ENCODE measurements around the gene SMAP1.

The SMAP1 gene

GRCh38 chr6:70627500-70628254, 40.0 kb upstream of the SMAP1 start:
- TF ChIP-seq TAF1 (IDR thresholded peaks at IDR 0.05; ENCODE audit: borderline replicate concordance, insufficient read depth, low read length) (no peak), SIN3A (IDR thresholded peaks at IDR 0.05; ENCODE audit: borderline replicate concordance, insufficient read depth, low read length) (no peak), REST (IDR thresholded peaks at IDR 0.05; ENCODE audit: insufficient read depth in 1 of 2, low read depth in 2 of 2, low read length in 2 of 2) (no peak), POLR2AphosphoS5 (IDR thresholded peaks at IDR 0.05; ENCODE audit: low read depth, low read length) (no peak), FOXP2 (optimal IDR thresholded peaks at IDR 0.05; ENCODE audit: borderline replicate concordance, extremely low read depth, extremely low read length, insufficient read depth) (no peak)

GRCh38 chr6:70629929-70630328, 37.8 kb upstream of the SMAP1 start:
- no peak for TF ChIP-seq POLR2AphosphoS5 (IDR thresholded peaks at IDR 0.05; ENCODE audit: low read depth, low read length)
- no peak for TF ChIP-seq REST (IDR thresholded peaks at IDR 0.05; ENCODE audit: insufficient read depth in 1 of 2, low read depth in 2 of 2, low read length in 2 of 2)
- no peak for TF ChIP-seq TAF1 (IDR thresholded peaks at IDR 0.05; ENCODE audit: borderline replicate concordance, insufficient read depth, low read length)
- no peak for TF ChIP-seq FOXP2 (optimal IDR thresholded peaks at IDR 0.05; ENCODE audit: borderline replicate concordance, extremely low read depth, extremely low read length, insufficient read depth)
- no peak for TF ChIP-seq SIN3A (IDR thresholded peaks at IDR 0.05; ENCODE audit: borderline replicate concordance, insufficient read depth, low read length)

- no peak for TF ChIP-seq FOXP2 (optimal IDR thresholded peaks at IDR 0.05; ENCODE audit: borderline replicate concordance, extremely low read depth, extremely low read length, insufficient read depth)
- no peak for TF ChIP-seq SIN3A (IDR thresholded peaks at IDR 0.05; ENCODE audit: borderline replicate concordance, insufficient read depth, low read length)
- TF ChIP-seq POLR2AphosphoS5 (IDR thresholded peaks at IDR 0.05; ENCODE audit: low read depth, low read length) = no peak
These were observed 33.8 kb upstream of the SMAP1 start for GRCh38 chr6:70633870-70634269.

- TF ChIP-seq TAF1 (IDR thresholded peaks at IDR 0.05; ENCODE audit: borderline replicate concordance, insufficient read depth, low read length) = no peak
- TF ChIP-seq REST (IDR thresholded peaks at IDR 0.05; ENCODE audit: insufficient read depth in 1 of 2, low read depth in 2 of 2, low read length in 2 of 2) = no peak
- no peak for TF ChIP-seq SIN3A (IDR thresholded peaks at IDR 0.05; ENCODE audit: borderline replicate concordance, insufficient read depth, low read length)
- TF ChIP-seq FOXP2 (optimal IDR thresholded peaks at IDR 0.05; ENCODE audit: borderline replicate concordance, extremely low read depth, extremely low read length, insufficient read depth) = no peak
- TF ChIP-seq POLR2AphosphoS5 (IDR thresholded peaks at IDR 0.05; ENCODE audit: low read depth, low read length) = no peak
These were observed 31.1 kb upstream of the SMAP1 start for GRCh38 chr6:70636596-70636995.

- TF ChIP-seq FOXP2 (optimal IDR thresholded peaks at IDR 0.05; ENCODE audit: borderline replicate concordance, extremely low read depth, extremely low read length, insufficient read depth) (no peak), REST (IDR thresholded peaks at IDR 0.05; ENCODE audit: insufficient read depth in 1 of 2, low read depth in 2 of 2, low read length in 2 of 2) (no peak), SIN3A (IDR thresholded peaks at IDR 0.05; ENCODE audit: borderline replicate concordance, insufficient read depth, low read length) (no peak), POLR2AphosphoS5 (IDR thresholded peaks at IDR 0.05; ENCODE audit: low read depth, low read length) (no peak), TAF1 (IDR thresholded peaks at IDR 0.05; ENCODE audit: borderline replicate concordance, insufficient read depth, low read length) (no peak)
These were observed 29.2 kb upstream of the SMAP1 start for GRCh38 chr6:70638468-70638867.

Data from PFSK-1 (cell line).